Activated naive CD8-positive, alpha-beta T cell treated with anti-CD3 and anti-CD28 coated beads, Interleukin-2, amount 10 ng/mL, durations not matched to agents 7 days and 5 days (primary cell): ENCODE data around the gene ZNF367. TPM values are rescaled to one million over a fixed set of nuclear protein-coding genes. Genes with fewer than 3 reads are reported as not detected.

Experiments used
- ATAC-seq: fragments of 150-1000 bp; cut with Tn5 transposase; one replicate; pipeline ENCODE4 v1.10.0; 2021; ENCODE audit warnings: low read depth, moderate library complexity
- POLR2A ChIA-PET: fragments of 350-600 bp; sonication (Branson Sonifier 250); formaldehyde crosslinking; loops from one replicate; lab custom pipeline; 2021; ENCODE audit warnings: antibody characterized with exemption; lab: Charles Lee
- DNase-seq: peaks from one replicate; pipeline ENCODE4 v3.0.0; 2021
- H3K27ac Mint-ChIP-seq: one replicate; pipeline ENCODE4 v1.8.0; 2022; ENCODE audit warnings: mild to moderate bottlenecking, mixed read lengths
- H3K27me3 Mint-ChIP-seq: one replicate; pipeline ENCODE4 v1.8.0; 2022; ENCODE audit warnings: mild to moderate bottlenecking, moderate library complexity, mixed read lengths
- H3K36me3 Mint-ChIP-seq: one replicate; pipeline ENCODE4 v1.8.0; 2021; ENCODE audit warnings: mild to moderate bottlenecking, mixed read lengths
- H3K4me1 Mint-ChIP-seq: one replicate; pipeline ENCODE4 v1.8.0; 2021; ENCODE audit warnings: mixed read lengths
- H3K4me3 Mint-ChIP-seq: one replicate; pipeline ENCODE4 v1.8.0; 2022; ENCODE audit warnings: mild to moderate bottlenecking, moderate library complexity, mixed read lengths
- H3K9me3 Mint-ChIP-seq: one replicate; pipeline ENCODE4 v1.8.0; 2021; ENCODE audit warnings: mixed read lengths
- total RNA-seq, 2 experiments: library from RNA; stranded (reverse); gene quantifications; one replicate each; pipeline ENCODE4 v1.2.3, GENCODE V29; 2021

ZNF367 gene
- total RNA-seq, 2 experiments from 2014 or later: 26.0 to 27.3 TPM

DNA sequence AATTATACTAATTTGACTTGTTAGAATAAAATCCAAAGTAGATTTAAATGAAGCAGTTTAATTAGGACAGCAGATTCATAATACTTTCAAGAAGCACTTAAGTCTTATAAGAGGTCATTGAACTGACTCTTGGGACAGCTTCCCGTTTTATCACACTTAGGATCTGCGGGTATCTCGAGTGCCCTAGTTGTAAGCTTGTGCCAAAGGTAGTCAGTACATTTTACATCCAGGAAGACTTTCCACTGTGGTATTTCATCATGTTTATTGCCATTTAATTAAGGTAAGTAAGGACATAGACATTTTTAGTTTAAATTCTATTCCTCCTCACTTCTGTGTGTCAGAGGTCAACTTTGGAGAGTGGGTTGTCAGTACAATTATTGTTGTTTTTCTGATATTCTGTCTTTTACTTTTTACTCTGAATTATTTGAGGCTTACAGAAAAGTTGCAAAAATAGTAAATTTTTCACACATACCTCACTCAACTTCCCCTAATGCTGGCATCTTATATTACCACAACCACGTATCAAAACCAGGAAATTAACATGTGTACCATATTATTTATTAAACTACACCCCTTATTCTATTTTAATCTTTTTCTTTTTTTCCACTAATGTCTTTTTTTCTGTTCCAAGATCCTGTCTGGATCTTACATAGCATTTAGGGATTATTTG lies 7.5 kb upstream of the ZNF367 start:
- H3K4me1 Mint-ChIP-seq: peaks cover 15% of the 10 kb centered on the region
- POLR2A ChIA-PET: no interaction called here
- H3K27ac Mint-ChIP-seq: no peak overlapping the region
- H3K4me3 Mint-ChIP-seq: no peak overlapping the region
- DNase-seq (no peak), ATAC-seq (no peak)
- H3K36me3 Mint-ChIP-seq: no peaks in the 10 kb centered on the region
- no peaks in the 10 kb centered on the region for H3K27me3 Mint-ChIP-seq
- H3K9me3 Mint-ChIP-seq: no peaks in the 10 kb centered on the region

DNA sequence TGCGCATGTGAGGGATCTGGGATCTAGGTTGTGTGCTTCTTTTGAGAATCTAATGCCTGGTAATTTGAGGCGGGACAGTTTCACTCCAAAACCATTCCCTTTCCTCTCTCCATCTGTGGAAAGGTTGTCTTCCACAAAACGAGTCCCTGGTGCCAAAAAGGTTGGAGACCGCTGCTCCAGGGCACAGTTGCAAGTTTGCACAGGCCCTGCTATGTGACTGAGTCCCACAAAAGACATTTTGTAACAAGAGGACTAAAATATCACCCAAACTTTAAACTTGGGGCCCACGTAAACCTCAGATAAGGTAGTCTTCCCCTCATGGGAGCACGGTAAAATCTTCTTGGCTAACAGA lies 5.8 kb upstream of the ZNF367 start:
- Mint-ChIP-seq H3K4me3 (no peak overlapping the region), H3K36me3 (no peaks in the 10 kb centered on the region), H3K27me3 (no peaks in the 10 kb centered on the region), H3K4me1 (peaks cover 26% of the 10 kb centered on the region), H3K9me3 (no peaks in the 10 kb centered on the region), H3K27ac (no peak overlapping the region)
- POLR2A ChIA-PET: interaction anchor here (0.8 kb wide), 1 partner anchor 10 kb away, joined by 3 read pairs; no protein-coding TSS in a partner anchor
- no peak for DNase-seq
- no peak for ATAC-seq

DNA sequence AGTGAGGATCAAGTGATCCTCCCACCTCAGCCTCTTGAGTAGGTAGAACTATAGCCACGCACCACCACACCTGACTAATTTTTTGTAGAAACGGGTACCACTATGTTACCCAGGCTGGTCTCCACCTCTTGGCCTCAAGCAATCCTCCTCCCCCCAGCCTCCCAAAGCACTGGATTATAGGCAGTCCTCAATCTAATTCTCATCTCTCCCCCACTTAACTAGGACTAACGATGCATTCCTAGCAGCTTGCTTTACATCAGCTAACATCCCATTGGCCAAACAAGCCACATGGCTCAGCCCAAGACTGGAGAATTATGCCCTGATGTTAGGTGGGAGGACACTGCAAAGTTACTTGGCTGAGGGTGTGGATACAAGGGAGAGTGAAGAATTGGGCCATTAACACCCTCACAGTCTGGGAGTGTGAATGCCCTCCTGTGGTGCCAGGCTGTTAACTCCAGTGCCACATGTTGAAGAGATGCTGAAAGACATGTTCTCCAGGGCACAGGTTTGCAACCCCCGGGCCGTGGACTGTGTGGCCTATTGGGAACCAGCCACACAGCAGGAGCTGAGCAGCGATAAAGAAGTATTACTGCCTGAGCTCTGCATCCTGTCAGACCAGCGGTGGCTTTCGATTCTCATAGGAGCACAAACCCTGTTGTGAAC lies 5.3 kb upstream of the ZNF367 start:
- peaks cover 26% of the 10 kb centered on the region for H3K4me1 Mint-ChIP-seq
- no peak overlapping the region for H3K27ac Mint-ChIP-seq
- H3K4me3 Mint-ChIP-seq: no peak overlapping the region
- H3K36me3 Mint-ChIP-seq: no peaks in the 10 kb centered on the region
- ATAC-seq (no peak), DNase-seq (no peak)
- H3K27me3 Mint-ChIP-seq: no peaks in the 10 kb centered on the region
- no peaks in the 10 kb centered on the region for H3K9me3 Mint-ChIP-seq
- POLR2A ChIA-PET: interaction anchor here (0.8 kb wide), 1 partner anchor 10 kb away, joined by 3 read pairs; no protein-coding TSS in a partner anchor

DNA sequence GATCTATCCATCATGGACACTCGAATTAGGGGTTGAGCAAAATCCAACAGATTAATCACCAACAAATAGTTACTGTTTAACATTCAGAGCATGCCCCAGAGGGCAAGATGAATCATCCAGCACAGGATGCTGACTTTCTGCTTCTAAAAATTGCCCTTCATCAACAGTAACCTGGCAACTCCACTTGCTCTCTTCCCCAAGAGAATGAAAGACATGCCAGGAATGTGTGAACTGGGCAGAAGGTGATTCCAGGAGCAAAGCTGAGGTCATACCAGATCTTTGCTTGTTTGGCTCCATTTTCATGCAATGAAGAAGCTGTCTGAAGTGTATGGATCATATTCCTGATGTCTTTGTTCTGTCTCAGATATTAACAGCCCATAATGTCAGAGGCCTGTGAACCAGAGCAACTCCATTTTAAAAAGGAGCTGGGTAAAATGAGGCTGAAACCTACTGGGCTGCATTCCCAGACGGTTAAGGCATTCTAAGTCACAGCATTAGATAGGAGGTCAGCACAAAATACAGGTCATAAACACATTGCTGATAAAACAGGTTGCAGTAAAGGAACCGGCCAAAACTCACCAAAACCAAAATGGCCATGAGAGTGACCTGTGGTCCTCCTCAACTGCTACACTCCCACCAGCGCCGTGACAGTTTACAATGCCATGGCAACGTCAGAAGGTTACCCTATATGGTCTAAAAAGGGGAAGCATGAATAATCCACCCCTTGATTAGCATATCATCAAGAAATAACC lies 2.5 kb upstream of the ZNF367 start:
- Mint-ChIP-seq H3K4me3 (peak overlapping the region; percentile 90), H3K9me3 (no peaks in the 10 kb centered on the region), H3K36me3 (peaks cover 6% of the 10 kb centered on the region), H3K27ac (peak overlapping the region; percentile 88), H3K27me3 (no peaks in the 10 kb centered on the region), H3K4me1 (peaks cover 24% of the 10 kb centered on the region)
- DNase-seq: no peak
- POLR2A ChIA-PET: interaction anchor here (0.7 to 1.2 kb wide), 2 partner anchors 20 to 22 kb away, joined by 3 to 4 read pairs; no protein-coding TSS in a partner anchor
- no peak for ATAC-seq

DNA sequence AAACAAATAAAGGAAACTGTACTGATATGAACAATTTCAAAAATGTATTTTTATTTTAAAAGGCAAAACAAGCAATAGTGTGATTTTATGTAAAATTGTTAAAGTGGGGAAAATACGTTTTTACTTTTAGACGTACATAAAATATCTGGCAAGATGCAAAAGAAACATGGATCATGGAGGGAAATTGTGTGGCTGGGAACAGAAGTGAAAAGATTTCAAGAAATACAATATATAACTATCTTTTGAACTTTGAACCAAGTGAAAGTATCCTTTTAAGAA lies 1.5 kb upstream of the ZNF367 start:
- Mint-ChIP-seq H3K9me3 (no peaks in the 10 kb centered on the region), H3K27ac (peak overlapping the region; percentile 88), H3K27me3 (no peaks in the 10 kb centered on the region), H3K4me3 (peak overlapping the region; percentile 90), H3K4me1 (peaks cover 20% of the 10 kb centered on the region), H3K36me3 (peaks cover 6% of the 10 kb centered on the region)
- DNase-seq (no peak), ATAC-seq (no peak)
- POLR2A ChIA-PET: interaction anchor here (0.6 to 2.6 kb wide), 5 partner anchors 16 to 1213 kb away, joined by 3 to 16 read pairs (median 3); partner anchors contain the start of genes HABP4, NCBP1 and TSTD2

DNA sequence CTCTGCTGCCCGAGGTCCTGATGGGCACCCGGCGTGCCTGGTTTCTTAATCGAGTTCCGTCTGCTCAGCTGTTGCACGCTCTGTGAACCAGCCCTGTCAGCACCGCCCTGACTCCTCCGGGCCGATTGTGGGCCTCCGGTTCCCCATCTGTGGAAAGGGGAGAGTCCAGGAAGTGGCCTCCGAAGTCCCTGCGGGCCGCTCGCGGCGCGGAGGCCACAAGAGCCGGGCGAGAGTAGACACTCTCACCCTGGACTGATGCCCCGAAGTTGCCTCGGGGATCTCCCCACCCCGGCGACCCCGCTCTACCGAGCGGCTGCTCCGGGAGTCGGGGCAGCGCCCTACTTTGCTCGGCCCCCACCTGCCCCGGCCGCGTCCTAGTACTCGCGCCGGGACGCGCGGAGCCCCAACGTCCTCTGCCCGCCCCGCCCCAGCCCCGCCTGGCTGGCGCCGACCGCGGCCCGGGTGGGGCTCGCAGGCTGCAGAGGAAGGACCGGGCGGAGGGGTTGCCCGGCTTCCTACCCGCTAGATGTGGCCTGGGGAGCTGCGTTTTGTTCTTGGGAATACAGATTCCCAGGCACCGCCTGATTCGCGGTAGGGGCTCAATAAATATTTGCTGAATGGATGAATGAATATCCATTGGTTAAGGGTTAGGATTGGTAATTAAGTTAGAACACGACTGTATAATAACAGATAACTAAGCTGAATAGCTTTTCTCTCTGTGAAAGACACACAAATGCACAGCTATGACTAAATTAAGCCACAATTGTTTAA lies 935 bp upstream of the ZNF367 start:
- POLR2A ChIA-PET: interaction anchor here (0.6 to 2.6 kb wide), 5 partner anchors 16 to 1214 kb away, joined by 3 to 16 read pairs (median 3); partner anchors contain the start of genes HABP4, NCBP1 and TSTD2
- Mint-ChIP-seq H3K36me3 (peaks cover 6% of the 10 kb centered on the region), H3K27ac (peak overlapping the region; percentile 89), H3K27me3 (no peaks in the 10 kb centered on the region), H3K4me1 (peaks cover 24% of the 10 kb centered on the region), H3K4me3 (peak overlapping the region; percentile 90), H3K9me3 (no peaks in the 10 kb centered on the region)
- peak; percentile 39 for ATAC-seq
- peak; percentile 86 for DNase-seq

DNA sequence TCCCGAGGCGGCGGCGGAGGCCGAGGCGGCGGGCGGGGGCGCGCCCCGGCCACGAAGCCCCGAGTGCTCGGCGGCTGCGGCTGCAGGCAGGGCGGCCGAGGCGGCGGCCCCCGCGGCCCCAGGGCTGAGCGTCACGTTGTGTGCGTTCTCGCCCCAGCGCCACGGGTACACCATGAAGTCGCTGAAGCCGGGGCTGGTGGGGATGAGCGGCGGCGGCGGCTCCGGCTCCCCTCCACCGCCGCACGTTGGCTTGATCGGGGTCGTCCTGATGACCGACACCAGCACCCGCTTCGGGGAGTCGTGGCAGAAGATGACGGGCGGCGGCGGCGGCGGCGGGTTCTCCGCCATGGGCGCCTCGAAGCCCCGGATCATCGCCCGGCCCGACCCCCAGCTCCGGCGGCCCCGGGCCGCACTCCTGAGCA lies 498 bp downstream of the ZNF367 start:
- Mint-ChIP-seq H3K4me3 (peak overlapping the region; percentile 86), H3K9me3 (no peaks in the 10 kb centered on the region), H3K4me1 (peaks cover 37% of the 10 kb centered on the region), H3K36me3 (peaks cover 6% of the 10 kb centered on the region), H3K27me3 (no peaks in the 10 kb centered on the region), H3K27ac (peak overlapping the region; percentile 91)
- DNase-seq (no peak), ATAC-seq (no peak)
- POLR2A ChIA-PET: interaction anchor here (1.0 to 2.6 kb wide), 3 partner anchors 19 to 238 kb away, joined by 3 to 16 read pairs (median 9); partner anchors contain the start of genes HABP4 and PRXL2C

DNA sequence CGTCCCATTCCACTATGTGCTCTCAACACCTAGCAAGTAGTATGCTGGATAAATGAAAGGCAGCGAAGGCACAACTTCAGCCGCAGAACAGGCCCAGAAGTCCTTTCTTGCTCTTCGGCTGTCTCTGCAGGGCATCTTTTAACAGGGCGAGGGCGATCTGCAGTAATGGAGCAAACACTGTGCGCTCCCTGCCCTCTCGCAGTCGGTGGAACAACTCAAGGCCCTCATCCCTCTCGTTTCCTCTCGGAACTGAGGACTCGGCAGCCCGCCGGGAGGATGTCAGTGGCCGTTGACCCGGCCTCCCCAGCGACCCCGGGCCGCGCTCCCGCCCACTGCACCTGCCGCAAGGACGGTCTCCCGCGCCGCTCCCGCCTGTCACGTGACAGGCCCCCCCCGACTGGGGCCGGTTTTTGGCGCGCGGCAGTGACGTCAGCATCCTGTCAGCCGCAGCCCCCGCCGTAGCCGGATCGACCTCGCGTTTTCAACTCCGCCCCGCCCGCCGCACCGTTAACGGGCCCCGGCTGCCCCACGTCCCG lies 1.1 kb downstream of the ZNF367 start:
- Mint-ChIP-seq H3K27me3 (no peaks in the 10 kb centered on the region), H3K36me3 (peaks cover 6% of the 10 kb centered on the region), H3K27ac (peak overlapping the region; percentile 91), H3K4me3 (peak overlapping the region; percentile 96), H3K4me1 (peaks cover 40% of the 10 kb centered on the region), H3K9me3 (no peaks in the 10 kb centered on the region)
- POLR2A ChIA-PET: interaction anchor here (0.9 to 2.6 kb wide), 10 partner anchors 11 to 238 kb away, joined by 3 to 16 read pairs (median 4); partner anchors contain the start of genes HABP4 and PRXL2C
- ATAC-seq (peak; percentile 1), DNase-seq (peak; percentile 92)

DNA sequence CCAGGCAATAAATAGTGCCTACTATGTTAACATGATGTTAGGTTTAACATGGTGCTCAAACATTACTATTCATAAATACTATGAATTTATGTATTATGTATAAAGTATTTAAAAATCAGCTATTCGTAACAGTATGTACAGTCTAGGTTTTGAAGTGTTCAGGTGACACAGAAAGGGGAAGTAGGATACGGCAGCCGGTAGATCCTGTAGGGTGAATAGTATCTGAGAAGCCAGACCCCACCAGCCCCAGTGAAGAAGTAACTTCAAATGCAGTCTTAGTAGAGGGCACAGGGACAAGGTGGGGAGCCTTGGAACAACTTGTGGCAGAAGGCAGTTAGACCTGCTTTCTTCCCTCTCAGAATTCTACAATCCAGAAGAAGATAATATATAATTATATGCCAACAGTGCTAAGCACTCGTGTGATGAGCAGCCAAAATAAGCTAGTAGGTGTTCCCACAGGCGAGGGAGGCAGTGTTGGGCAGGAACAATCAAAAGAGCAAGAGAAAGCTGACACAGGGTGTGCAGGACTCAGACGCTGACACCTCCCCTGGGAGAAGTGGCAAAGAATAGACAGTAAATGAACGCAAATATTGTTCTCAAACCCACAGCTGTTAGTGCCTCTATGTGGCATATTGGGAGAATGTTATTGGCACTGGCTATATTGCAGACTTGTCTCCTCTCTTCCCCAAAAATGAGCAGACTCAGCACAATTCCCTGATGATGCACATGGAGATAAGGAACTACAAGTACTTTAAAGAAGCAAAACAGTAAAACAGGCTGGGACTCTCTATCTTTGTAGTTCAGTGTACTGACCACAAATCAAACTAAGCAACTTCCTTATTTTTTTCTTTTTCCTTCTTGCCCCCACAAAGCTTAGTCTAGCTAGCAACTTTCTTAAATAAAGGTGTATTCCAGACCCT lies 4.6 kb downstream of the ZNF367 start:
- Mint-ChIP-seq H3K27me3 (no peaks in the 10 kb centered on the region), H3K4me1 (peaks cover 33% of the 10 kb centered on the region), H3K9me3 (no peaks in the 10 kb centered on the region), H3K4me3 (peak overlapping the region; percentile 68), H3K36me3 (peaks cover 22% of the 10 kb centered on the region), H3K27ac (peak overlapping the region; percentile 66)
- no peak for ATAC-seq
- POLR2A ChIA-PET: interaction anchor here (0.8 to 1.8 kb wide), 4 partner anchors 11 to 19 kb away, joined by 3 to 5 read pairs (median 4); no protein-coding TSS in a partner anchor
- DNase-seq: no peak

DNA sequence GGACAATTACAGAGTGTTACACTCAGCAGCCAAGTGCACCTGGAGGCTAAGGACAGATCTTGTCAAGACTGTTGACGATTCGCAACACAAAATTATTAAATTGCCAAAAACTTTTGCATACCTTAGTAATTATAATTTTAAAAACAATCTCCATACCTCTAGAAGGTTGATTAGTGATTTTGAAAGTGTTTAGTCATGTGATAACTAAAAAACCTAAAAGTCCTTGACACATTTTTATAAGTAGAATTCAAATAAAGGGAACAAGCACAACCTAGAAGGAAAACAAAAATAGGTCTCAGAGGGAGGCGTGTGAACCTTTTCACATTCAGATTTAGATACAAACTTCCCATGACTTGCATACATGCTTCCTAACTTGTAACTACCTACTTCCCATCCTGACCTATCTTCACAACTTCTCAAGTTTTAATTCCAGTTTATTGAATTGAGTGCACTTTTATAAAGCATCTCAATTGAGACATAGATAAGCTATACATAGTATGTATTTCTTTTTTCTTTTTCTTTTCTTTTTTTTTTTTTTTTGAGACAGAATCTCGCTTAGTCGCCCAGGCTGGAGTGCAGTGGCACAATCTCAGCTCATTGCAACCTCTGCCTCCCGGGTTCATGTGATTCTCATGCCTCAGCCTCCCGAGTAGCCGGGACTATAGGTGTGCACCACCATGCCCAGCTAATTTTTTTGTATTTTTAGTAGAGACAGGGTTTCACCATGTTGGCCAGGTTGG lies 5.8 kb downstream of the ZNF367 start:
- peaks cover 24% of the 10 kb centered on the region for H3K36me3 Mint-ChIP-seq
- H3K4me3 Mint-ChIP-seq: no peak overlapping the region
- H3K27ac Mint-ChIP-seq: peak overlapping the region; percentile 11
- no peak for ATAC-seq
- DNase-seq: no peak
- peaks cover 34% of the 10 kb centered on the region for H3K4me1 Mint-ChIP-seq
- POLR2A ChIA-PET: interaction anchor here (0.8 kb wide), 1 partner anchor 13 kb away, joined by 6 read pairs; no protein-coding TSS in a partner anchor
- no peaks in the 10 kb centered on the region for H3K9me3 Mint-ChIP-seq
- H3K27me3 Mint-ChIP-seq: no peaks in the 10 kb centered on the region

DNA sequence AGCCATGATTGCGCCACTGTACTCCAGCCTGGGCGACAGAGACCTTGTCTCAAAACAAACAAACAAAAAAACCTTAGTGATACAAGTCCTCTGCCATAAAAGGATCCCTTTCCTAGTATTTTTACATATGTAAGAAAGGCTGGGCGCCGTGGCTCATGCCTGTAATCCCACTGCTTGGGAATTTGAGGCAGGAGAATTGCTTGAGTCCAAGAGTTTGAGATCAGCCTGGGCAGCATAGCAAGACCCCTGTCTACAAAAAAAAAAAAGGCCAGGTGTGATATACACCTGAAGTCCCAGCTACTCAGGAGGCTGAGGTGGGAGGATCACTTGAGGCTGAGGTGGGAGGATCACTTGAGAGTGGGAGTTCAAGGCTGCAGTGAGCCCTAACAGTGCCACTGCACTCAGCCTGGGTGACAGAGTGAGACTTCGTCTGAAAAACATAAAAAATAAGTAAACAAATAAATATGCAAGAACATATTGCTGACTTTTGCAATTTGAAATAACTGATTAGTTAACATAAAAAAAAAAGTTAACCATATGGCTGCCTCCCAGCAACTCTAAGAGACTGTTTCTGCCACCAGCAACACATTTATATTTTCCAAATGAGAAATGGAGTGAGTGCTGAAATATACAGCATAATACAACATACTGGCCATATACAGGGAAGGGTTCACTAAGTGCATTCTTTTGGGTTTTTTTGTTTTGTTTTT lies 6.9 kb downstream of the ZNF367 start:
- no peak for ATAC-seq
- peaks cover 32% of the 10 kb centered on the region for H3K4me1 Mint-ChIP-seq
- H3K9me3 Mint-ChIP-seq: no peaks in the 10 kb centered on the region
- H3K36me3 Mint-ChIP-seq: peaks cover 24% of the 10 kb centered on the region
- no peak for DNase-seq
- H3K4me3 Mint-ChIP-seq: no peak overlapping the region
- POLR2A ChIA-PET: no interaction called here
- no peaks in the 10 kb centered on the region for H3K27me3 Mint-ChIP-seq
- H3K27ac Mint-ChIP-seq: no peak overlapping the region
